ENCODE measurements around the gene PGLYRP2.

PGLYRP2 gene

GRCh38 chr19:15456441-15456840 lies 22.9 kb downstream of the PGLYRP2 start:
- no peak for DNase-seq (ENCODE audit: low read depth, low spot score)

- DNase-seq (ENCODE audit: low read depth, low spot score): no peak
Measured at GRCh38 chr19:15455996-15456395, 23.3 kb downstream of the PGLYRP2 start.

GRCh38 chr19:15453906-15454860 lies 25.1 kb downstream of the PGLYRP2 start:
- DNase-seq (ENCODE audit: low read depth, low spot score): no peak

GRCh38 chr19:15453091-15453578 lies 26.2 kb downstream of the PGLYRP2 start:
- no peak for DNase-seq (ENCODE audit: low read depth, low spot score)

GRCh38 chr19:15452111-15453047 lies 26.9 kb downstream of the PGLYRP2 start:
- peak; percentile 77 for DNase-seq (ENCODE audit: low read depth, low spot score)

- DNase-seq (ENCODE audit: low read depth, low spot score): no peak
Measured at GRCh38 chr19:15450528-15450890, 28.8 kb downstream of the PGLYRP2 start.

- DNase-seq (ENCODE audit: low read depth, low spot score): no peak
Measured at GRCh38 chr19:15449620-15450527, 29.4 kb downstream of the PGLYRP2 start, which contains the start of gene WIZ. Gene WIZ, minus strand, starts transcription at chr19:15449956. Its CDS starts 1,649 bp downstream, at chr19:15448307.

GRCh38 chr19:15448778-15449619 lies 30.3 kb downstream of the PGLYRP2 start:
- no peak for DNase-seq (ENCODE audit: low read depth, low spot score)

- no peak for DNase-seq (ENCODE audit: low read depth, low spot score)
Measured at GRCh38 chr19:15448044-15448777, 31.1 kb downstream of the PGLYRP2 start.

- no peak for DNase-seq (ENCODE audit: low read depth, low spot score)
Measured at GRCh38 chr19:15447057-15447456, 32.2 kb downstream of the PGLYRP2 start.

GRCh38 chr19:15445807-15446376 lies 33.4 kb downstream of the PGLYRP2 start:
- no peak for DNase-seq (ENCODE audit: low read depth, low spot score)

- no peak for DNase-seq (ENCODE audit: low read depth, low spot score)
Measured at GRCh38 chr19:15445227-15445605, 34.1 kb downstream of the PGLYRP2 start.

- DNase-seq (ENCODE audit: low read depth, low spot score): no peak
Measured at GRCh38 chr19:15444505-15445226, 34.6 kb downstream of the PGLYRP2 start.

- DNase-seq (ENCODE audit: low read depth, low spot score): no peak
Measured at GRCh38 chr19:15443838-15444237, 35.5 kb downstream of the PGLYRP2 start.

GRCh38 chr19:15443325-15443724 lies 36.0 kb downstream of the PGLYRP2 start:
- no peak for DNase-seq (ENCODE audit: low read depth, low spot score)

GRCh38 chr19:15442142-15442920 lies 37.0 kb downstream of the PGLYRP2 start:
- no peak for DNase-seq (ENCODE audit: low read depth, low spot score)

- DNase-seq (ENCODE audit: low read depth, low spot score): no peak
Measured at GRCh38 chr19:15441317-15441716, 38.0 kb downstream of the PGLYRP2 start.

Measured in iPS DF 19.7 (cell line).